GM18867 (cell line): ENCODE data around the gene ACSL1.

Experiments
- ATAC-seq: cut with Tn5 transposase; IDR thresholded peaks from one replicate; pipeline ENCODE4 v1.9.1; 2021; ENCODE audit warnings: mild to moderate bottlenecking, moderate library complexity; ENCODE audit not compliant: unreplicated experiment

Gene ACSL1, protein sequence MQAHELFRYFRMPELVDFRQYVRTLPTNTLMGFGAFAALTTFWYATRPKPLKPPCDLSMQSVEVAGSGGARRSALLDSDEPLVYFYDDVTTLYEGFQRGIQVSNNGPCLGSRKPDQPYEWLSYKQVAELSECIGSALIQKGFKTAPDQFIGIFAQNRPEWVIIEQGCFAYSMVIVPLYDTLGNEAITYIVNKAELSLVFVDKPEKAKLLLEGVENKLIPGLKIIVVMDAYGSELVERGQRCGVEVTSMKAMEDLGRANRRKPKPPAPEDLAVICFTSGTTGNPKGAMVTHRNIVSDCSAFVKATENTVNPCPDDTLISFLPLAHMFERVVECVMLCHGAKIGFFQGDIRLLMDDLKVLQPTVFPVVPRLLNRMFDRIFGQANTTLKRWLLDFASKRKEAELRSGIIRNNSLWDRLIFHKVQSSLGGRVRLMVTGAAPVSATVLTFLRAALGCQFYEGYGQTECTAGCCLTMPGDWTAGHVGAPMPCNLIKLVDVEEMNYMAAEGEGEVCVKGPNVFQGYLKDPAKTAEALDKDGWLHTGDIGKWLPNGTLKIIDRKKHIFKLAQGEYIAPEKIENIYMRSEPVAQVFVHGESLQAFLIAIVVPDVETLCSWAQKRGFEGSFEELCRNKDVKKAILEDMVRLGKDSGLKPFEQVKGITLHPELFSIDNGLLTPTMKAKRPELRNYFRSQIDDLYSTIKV

DNA sequence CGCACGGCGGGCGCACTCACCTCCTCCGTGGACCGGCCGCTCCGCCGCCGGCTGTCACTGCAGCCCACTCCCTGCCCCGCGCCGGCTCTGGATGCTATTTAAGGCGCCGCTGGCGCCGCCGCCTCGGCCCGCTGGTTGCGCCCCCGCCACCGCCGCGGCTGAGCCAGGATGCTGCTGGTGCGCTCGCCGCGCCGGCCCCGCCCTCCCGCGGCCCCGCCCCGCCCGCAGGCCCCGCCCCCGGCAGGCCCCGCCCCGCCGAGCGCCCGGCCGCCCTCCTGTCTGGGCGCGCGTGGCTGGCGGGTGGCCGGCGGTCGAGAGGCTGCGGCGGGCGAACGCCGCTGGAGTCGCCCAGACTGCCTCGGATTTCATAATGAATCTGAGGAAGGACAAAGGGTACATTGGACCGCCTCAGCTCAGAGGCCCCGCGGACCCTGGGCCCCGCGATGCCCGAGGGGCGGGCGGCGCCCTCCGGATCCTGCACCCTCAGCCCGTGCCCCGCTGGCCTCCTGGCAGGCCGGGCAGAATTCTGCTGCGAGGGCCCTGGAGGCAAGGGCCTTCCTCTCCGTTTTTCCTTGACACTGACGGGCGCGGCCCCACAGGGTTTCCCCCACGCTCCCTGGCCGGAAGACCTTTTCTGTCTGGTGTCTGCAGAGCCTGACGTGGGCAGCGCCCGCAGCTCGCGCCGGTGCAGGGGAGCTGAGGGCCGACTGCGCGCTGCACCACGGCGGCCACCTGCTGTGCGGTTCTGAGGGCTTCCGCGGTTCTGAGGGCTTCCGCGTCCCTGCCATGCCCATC, at the start of gene ACSL1:
Gene ACSL1, minus strand, starts transcription at position 73 of the 795 bp plus-strand sequence. CDS start 22,454 bp downstream, outside the sequence.
- ATAC-seq: peak; percentile 71

DNA sequence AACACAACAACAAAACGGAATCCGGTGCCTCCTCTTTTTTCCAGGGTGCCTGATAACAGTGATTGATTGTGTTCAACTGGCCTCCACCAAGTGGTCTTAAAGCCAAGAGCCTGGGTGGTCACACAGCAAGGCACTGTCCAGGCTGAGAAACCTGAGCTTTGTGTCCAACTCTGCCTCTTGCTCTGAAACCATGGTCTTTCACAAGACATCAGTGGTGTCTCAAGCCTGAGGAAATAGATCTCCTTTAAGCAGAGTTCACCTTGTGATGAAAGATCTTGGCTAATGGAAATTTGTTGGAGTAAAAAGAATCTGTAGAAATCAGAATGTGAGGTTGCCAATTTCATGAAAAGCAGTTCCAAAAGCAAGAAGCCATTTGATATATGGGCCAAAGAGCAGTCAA, 47.3 kb upstream of the ACSL1 start:
- ATAC-seq: no peak

DNA sequence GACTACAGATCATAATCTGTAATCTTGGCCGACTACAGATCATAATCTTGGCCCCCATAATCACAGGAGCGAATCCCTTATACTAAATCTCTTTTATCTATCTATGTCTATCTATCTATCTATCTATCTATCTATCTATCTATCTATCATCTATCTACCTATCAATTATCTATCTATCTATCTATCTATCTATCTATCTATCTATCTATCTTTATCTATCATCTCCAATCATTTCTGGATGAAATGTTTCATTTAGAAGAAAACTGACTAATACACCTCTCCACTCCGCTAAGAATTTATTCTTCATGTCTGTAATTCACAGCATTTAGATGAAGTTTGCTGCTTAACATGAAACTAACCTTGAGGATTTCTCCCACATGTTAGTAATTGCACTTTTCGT, 45.0 kb upstream of the ACSL1 start:
- no peak for ATAC-seq

DNA sequence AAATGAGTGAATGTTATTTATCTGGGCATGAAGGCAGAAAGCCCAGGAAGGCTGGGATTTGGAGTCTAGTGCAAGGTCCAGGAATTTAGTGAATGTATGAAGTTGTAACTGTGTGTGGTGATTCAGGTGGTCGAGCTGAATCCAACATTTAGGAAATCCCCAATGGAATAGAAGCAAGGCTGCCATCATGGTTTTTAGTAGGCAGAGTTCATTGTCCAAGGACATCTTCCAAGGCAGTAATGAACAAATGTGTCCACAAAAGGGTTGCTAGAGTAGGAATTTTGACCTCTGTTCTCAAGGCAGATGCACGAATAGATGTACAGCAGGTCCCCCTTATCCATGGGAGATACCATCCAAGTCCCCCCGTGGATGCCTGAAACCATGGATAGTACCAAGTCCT, 42.9 kb upstream of the ACSL1 start:
- no peak for ATAC-seq

DNA sequence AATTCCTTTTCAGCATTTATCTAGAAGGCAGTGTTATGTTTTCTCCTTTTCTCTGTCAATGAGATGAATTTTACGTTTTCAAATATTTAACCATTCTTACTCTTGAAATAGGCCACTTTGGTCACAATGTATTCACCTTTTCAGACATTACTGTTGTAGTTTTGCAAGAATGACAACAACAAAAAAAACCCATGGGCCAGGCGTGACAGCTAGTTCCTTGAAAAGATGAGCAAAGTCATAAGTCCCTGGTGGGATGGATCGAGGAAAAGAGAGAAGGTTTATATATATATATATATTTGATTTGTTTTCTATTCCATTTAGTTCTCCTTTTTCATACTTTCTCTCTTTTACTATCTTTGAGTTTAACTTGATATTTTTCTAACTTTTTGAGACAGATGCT, 38.1 kb upstream of the ACSL1 start:
- no peak for ATAC-seq

DNA sequence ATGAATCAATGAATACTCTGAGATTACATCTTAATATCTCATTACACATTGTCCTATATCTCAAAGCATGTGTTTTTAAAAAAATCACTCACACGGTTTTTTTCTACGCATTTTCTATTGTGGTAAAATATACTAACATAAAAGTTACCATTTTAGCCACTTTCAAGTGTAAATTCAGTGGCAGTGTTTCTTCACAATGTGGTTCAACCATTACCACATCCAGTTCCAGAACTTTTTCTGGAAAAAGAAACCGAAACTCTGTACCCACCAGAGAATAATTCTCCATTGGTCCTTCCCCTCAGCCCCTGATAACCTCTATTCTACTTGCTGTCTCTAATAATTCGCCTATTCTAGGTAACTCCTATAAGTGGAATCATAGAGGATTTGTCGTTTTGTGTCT, 35.3 kb upstream of the ACSL1 start:
- ATAC-seq: no peak

DNA sequence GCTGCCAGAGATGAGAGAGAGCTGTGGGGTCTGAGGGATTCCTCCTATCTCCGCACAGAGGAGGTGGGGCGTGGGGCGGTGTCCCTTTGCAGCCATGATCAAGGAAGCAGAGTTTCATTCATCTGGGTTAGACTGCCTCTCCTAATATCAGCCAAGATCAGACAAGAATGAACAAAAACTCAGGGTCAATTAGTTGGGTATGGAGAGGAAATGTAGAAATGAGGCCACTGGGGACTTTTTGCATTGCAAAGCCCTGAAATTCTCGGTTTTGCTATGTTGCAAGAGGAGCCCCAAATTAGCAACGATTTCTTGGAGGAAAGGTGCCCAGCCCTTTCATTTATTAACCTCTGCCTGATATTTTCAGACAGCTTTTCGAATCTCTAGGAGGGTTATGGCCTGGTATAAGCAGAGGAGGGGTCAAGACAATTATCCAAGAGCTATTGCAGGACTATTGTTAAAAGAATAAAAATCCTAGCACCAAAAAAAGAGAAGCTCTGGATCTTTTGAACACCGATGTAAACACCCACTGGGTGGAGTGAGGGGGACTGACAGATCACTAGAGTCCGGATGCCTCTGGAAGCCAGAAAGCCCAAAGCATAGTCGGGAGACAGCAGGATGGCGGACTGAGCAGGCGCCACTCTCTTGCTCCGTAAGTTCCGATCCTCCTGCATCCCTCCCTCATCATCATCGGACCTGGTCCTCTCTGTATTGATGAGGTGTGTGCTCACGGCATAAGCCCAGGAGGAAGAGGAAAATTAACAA, 34.4 kb upstream of the ACSL1 start:
- ATAC-seq: peak; percentile 67

DNA sequence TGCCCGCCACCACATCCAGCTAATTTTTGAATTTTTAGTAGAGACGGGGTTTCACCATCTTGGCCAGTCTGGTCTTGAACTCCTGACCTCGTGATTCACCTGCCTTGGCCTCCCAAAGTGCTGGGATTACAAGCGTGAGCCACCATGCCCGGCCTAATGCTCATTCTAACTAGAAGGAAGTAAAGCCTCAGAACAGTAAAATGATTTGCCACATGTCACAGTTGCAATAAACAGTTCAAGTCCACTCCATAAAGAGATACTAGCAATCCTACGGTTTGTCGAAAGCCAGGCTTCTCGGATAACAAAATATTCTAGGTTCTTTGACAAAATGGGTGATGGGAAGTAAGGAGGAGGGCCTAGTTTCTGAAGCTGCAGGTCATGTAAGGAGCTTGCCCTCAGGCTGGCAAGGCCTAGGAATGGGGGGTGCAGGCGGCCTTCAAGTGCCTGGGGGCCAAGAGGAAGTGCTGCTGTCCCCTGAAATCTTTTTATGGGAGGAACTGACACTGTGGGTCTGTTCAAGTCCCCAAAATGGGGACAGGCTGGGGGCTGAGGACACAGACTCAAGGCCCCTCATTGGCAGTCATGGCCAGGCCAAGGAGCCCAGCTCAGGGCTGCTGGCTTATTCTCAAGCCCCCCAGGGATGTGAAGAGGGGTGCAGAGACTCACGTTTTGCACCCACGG, 31.8 kb upstream of the ACSL1 start:
- no peak for ATAC-seq

DNA sequence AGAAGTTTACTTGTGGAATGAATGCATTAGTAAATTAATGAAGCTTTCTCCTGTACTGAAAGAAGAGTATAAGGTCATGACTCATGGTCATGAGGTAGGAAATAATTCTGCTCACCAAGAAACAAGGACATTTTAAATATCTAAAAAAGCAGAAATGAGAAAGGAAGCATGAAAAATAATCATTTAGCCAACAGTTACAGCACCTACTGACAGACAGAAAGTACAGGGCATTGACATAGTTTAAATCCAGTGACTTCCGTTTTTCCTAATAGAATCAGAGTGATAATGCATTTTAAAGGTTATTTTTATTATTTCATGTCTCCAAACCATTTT, 30.5 kb upstream of the ACSL1 start:
- no peak for ATAC-seq

DNA sequence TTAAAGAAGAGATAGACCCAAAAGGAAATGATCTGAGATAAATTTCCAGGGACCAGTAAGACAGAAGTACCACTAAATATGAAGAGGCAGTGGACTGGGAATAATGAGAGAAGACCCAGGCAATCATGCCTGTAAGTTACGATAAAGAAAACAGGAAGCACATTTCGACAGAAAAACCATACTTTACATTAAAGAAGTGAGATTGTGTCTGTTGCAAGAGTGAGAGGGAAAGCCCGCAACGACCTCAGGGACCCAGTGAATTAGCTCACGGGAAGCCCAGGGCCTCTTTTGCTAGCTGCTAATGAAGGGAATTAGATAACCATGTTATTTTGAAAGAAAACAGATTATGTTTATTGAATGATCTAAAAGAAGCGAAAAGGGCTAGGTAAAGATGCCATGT, 28.9 kb upstream of the ACSL1 start:
- no peak for ATAC-seq

DNA sequence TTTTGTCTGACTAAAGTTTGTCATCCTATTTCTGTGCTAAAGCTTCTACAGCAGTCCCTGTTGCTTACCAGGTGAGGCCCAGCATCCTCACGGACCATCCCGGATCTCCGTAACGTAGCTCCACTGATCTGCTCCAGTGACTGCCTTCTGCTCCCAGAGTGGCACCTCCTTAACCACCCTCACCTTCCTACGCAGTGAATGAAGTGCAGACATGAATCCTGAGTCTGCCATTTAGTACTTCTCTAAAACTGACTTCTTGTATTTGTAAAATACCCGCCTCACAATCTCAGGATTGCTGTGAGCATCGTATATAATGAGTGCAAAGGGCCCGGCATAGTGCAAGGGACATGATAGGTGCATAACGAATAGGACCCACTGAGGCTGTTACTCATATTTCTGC, 27.7 kb upstream of the ACSL1 start:
- ATAC-seq: no peak

DNA sequence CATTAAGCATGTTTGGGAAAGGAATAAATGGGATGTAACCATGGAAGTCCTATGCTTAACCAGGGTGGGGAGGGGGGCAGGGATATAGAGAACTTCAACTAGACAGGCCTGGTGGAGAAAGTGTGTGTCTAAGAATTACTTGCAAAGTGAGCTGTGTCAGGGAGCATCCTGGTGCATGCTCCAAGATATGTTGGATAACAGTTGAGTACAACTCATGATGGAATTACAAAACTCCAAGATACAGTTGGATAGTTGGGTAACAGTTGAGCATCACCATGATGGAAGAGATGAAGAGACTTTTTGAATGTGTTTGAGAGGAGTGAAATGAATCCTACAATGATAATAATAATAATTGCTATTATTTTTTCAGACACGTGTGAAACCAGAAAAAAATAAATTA, 26.1 kb upstream of the ACSL1 start:
- ATAC-seq: no peak

DNA sequence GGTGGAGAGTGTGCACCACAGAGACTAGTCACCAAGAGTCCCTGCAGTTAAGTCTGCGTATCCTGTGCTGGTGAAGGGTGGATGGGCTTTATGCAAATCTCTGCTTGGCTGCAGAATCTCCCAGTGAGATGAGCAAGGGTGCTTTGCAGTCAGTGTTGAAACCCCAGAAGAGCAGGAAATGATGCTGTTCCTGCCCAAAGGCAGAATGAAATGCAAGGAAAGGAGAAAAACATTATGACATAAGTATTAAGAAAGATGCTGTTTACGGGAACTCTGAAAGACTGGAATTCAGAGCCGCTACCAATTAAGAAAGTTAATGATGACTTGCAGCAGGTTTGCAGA, 25.4 kb upstream of the ACSL1 start:
- peak; percentile 63 for ATAC-seq

DNA sequence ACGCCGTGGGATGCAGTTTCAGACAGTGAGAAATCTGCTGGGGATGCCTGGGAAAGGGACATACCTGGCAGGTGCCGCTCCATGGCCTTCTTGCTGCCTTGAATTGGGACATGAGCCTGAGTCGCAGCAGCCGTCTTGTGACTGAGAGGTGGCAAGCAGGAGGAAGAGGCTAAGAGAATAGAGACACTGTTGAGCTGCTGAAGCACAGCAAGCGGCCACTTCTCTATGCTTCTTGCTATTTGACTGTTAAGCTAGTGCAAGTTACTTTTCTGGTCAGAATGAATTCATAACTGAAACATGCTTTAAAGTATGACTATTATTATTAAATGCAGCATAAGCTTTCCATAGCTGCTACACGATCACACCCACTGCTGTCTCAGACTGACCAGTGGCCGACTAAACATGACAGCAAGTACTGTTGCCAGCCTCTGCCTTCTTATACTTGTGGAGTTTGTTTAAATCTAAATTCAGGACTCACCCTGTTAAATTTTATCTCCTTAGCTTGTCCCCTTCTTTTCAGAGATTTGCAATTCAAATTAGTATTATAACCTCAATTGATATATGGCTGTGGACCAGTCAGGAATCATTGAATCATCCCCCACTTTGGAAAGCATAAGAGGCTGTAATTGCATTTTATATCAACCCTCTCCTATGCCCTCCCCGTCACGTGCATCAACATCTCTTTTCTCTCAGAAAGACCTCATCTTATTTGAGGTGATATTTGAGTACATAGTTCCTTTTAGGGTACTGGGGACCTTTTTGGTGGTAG, 24.8 kb upstream of the ACSL1 start:
- ATAC-seq: peak; percentile 51

DNA sequence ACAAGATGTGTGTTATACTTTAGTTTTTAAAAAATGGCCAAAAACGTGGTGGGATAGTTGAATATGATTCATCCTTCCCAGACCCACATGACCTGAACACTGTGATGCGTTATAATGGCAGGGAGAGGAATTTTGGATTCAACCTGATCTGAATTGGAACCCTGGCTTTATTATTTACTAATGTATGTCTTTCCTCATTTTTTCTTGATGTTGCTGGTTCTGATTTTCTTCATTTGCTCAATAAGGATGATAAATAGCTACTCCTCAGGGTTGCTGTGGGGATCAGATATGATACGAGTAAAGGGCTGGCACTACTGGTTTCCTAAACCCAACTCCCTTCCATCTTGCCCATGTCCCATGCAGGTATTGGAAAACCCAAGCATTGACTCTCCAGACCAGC, 24.2 kb upstream of the ACSL1 start:
- no peak for ATAC-seq

DNA sequence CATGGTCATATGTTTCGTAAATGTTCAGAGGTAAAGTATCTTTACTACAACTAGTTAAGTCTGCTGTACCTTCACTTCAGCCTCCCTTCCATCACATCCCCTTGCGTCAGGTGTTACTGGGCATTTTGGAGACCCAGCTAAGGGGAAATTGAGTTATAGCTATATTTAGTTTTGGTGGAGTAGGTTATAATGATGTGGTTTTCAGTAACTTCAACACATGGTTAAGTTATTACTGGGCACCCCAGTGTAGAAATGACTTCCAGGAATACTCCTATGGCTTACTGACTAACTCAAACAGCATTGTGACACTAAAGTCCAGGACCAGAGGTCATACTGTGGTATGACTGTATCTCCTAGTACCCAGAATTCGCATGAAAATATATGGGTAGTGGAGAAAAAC, 23.4 kb upstream of the ACSL1 start:
- ATAC-seq: peak; percentile 25

DNA sequence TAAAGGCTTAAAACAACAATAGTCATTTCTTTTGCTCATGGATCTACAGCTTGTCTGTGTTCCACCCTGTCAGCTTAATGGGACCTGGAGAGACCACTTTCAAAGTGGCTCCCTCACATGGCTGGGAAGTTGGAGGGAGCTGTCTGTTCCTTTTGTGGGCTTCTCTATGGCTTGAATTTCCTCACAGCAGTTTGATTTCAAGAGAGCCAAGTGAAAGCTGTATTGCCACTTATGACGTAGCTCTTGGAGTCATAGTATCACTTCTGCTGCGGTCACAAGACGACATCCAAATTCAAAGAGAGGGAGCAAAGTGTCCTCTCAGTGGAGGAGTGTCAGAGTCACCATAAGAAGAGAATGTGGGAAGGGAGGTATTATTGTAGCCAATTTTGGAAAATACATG, 22.7 kb upstream of the ACSL1 start:
- peak; percentile 31 for ATAC-seq

DNA sequence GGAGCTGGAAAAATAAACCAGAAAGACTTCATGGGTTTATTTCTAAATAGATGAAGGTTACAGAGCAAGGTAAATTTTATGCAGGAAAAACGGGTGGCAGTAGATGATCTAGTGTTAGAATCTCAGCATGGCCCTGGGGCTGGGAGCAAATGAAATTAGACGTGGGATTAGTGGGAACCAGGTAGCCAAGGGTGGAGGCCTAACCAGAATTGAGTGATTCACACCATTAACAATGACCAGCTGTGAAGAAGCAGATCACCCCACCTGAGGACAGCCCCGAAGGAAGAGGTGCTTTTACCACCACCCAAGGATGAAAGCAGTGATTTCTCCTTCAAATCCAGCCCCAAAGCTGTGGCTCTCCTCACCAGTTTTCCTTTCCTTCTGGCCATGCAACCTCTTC, 20.8 kb upstream of the ACSL1 start:
- ATAC-seq: no peak

DNA sequence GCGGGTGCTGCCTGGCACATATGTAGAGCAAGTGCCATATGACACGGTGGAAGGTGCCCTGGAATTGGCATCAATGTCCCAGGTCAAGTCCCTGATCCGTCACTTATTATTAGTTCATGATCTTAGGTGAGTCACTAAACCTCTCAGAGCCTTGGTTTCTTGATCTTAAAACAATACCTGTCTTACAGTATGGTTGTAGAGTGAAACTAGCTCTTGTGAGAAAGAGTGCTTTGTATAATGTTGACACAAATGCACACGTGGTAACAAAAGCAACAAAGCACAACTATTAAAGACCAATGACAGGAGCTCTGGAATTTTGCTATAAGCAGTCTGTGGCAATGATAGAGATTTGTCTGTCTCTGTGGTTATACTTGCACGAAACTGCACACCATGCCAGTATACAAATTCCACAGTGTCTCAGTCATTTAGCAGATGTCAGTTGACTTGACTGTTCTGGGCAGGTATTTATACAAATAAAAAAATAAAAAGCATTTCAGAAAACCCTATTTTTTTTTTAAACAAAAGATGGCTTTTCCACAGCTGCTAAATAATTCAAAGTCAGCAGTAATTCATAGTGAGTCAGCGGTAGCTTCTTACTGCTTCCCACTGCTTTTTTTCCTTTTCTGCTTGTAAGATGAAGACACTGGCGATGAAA, 19.7 kb upstream of the ACSL1 start:
- no peak for ATAC-seq
